Endothelial cell of umbilical vein (primary cell): ENCODE measurements around the gene MARF1. TPM values are rescaled to one million over a fixed set of nuclear protein-coding genes. Genes with fewer than 3 reads are reported as not detected.

Source experiments
- BruUV-seq: library from RNA; stranded (reverse); fragments of 400-500 nt; replicated peaks from 2 replicates; lab custom pipeline; 2021; lab: Mats Ljungman, UMichigan
- CTCF ChIA-PET: fragments of 300-600, 350-600 bp; sonication (Branson Sonifier 250); formaldehyde crosslinking; loops from one replicate; lab custom pipeline; 2021; ENCODE audit warnings: antibody characterized with exemption, inconsistent platforms; lab: Charles Lee
- POLR2A ChIA-PET: fragments of 300-600, 350-600 bp; sonication (Branson Sonifier 250); formaldehyde crosslinking; loops from one replicate; lab custom pipeline; 2021; ENCODE audit warnings: antibody characterized with exemption, inconsistent platforms; lab: Charles Lee
- DNase-seq: peaks from one replicate; pipeline ENCODE4 v3.0.0-alpha.2; 2011; ENCODE audit warnings: low read depth, low spot score
- FAIRE-seq: peaks from 2 replicates; lab custom pipeline; 2011; peaks lifted over from hg19 to GRCh38; lab: Jason Lieb, UNC
- H2AFZ ChIP-seq: 2 replicates; pipeline ENCODE4 v1.6.0; 2012; ENCODE audit warnings: low read depth, low read length, control low read depth, inconsistent platforms
- H3K27ac ChIP-seq: 2 replicates; pipeline ENCODE4 v1.5.1; 2011; ENCODE audit warnings: low read depth, mild to moderate bottlenecking, control low read depth, low read length, moderate library complexity; ENCODE audit not compliant: insufficient read depth
- H3K27me3 ChIP-seq, 2 experiments: 2 replicates each; pipeline versions ENCODE4 v1.6.0 to v1.6.1; 2011; ENCODE audit warnings: low read length in 2 of 2, mixed read lengths in 1 of 2; ENCODE audit not compliant: control insufficient read depth in 2 of 2, insufficient read depth in 2 of 2
- H3K36me3 ChIP-seq, 2 experiments: 2 replicates in 1 of 2; 3 replicates in 1 of 2; pipeline ENCODE4 v1.5.1; 2011; ENCODE audit warnings: low read length in 2 of 2, mild to moderate bottlenecking in 1 of 2, moderate library complexity in 1 of 2; ENCODE audit not compliant: control insufficient read depth in 2 of 2, insufficient read depth in 2 of 2; ENCODE audit errors: extremely low read depth in 1 of 2
- H3K4me1 ChIP-seq: 3 replicates; pipeline ENCODE4 v1.5.1; 2011; ENCODE audit warnings: mild to moderate bottlenecking, low read length; ENCODE audit not compliant: control insufficient read depth, insufficient read depth; ENCODE audit errors: extremely low read depth
- H3K4me2 ChIP-seq: 2 replicates; pipeline ENCODE4 v1.6.1; 2011; ENCODE audit warnings: low read length, control low read depth, mixed read lengths; ENCODE audit not compliant: insufficient read depth
- H3K4me3 ChIP-seq, 3 experiments: fragments of 200-600 bp in 1 of 3; sonication (generic), shearing (Covaris generic) in 1 of 3; replicated peaks in 1 of 3; 2 replicates each; pipeline ENCODE4 v1.5.1; 2011 to 2016; ENCODE audit warnings: control low read depth in 3 of 3, low read length in 3 of 3, mild to moderate bottlenecking in 2 of 3, inconsistent platforms in 1 of 3, low read depth in 1 of 3, moderate library complexity in 1 of 3; ENCODE audit not compliant: insufficient read depth in 1 of 3
- H3K79me2 ChIP-seq: 2 replicates; pipeline ENCODE4 v1.6.0; 2012; ENCODE audit warnings: low read length, inconsistent platforms; ENCODE audit not compliant: control insufficient read depth, insufficient read depth
- H3K9ac ChIP-seq: replicated peaks from 2 replicates; pipeline ENCODE3; 2011; ENCODE audit warnings: low read length, control low read depth; ENCODE audit not compliant: insufficient read depth; ENCODE audit errors: extremely low read depth
- H3K9me1 ChIP-seq: replicated peaks from 3 replicates; pipeline ENCODE4 v1.6.0; 2011; ENCODE audit warnings: mild to moderate bottlenecking, low read length; ENCODE audit not compliant: control insufficient read depth, insufficient read depth; ENCODE audit errors: extremely low read depth
- H3K9me3 ChIP-seq: replicated peaks from 2 replicates; pipeline ENCODE4 v1.5.1; 2012; ENCODE audit warnings: low read length, inconsistent platforms; ENCODE audit not compliant: control insufficient read depth, insufficient read depth
- H4K20me1 ChIP-seq: replicated peaks from 2 replicates; pipeline ENCODE3; 2011; ENCODE audit warnings: mild to moderate bottlenecking, low read length; ENCODE audit not compliant: control insufficient read depth, insufficient read depth; ENCODE audit errors: extremely low read depth
- CTCF ChIP-seq, 2 donors: IDR thresholded peaks; 1 replicate in 1 of 2; 2 replicates in 1 of 2; pipeline ENCODE4 v1.5.1; 2011; ENCODE audit warnings: low read length in 2 of 2, mild to moderate bottlenecking in 2 of 2, moderate library complexity in 2 of 2, control low read depth in 1 of 2, inconsistent platforms in 1 of 2, low read depth in 1 of 2; ENCODE audit not compliant: insufficient read depth in 1 of 2; ENCODE audit errors: extremely low read depth in 1 of 2
- EZH2 ChIP-seq: IDR thresholded peaks from 2 replicates; pipeline ENCODE4 v1.6.1; 2012; ENCODE audit warnings: borderline replicate concordance, low read depth, mild to moderate bottlenecking, moderate library complexity, low read length, inconsistent platforms; ENCODE audit not compliant: severe bottlenecking
- FOS ChIP-seq: IDR thresholded peaks from 2 replicates; pipeline ENCODE4 v1.6.1; 2011; ENCODE audit warnings: mild to moderate bottlenecking, low read length, moderate library complexity, borderline replicate concordance; ENCODE audit not compliant: insufficient read depth
- GATA2 ChIP-seq: IDR thresholded peaks from 2 replicates; pipeline ENCODE4 v1.7.0; 2011; ENCODE audit warnings: low read depth, mild to moderate bottlenecking, moderate library complexity, mixed read lengths, low read length; ENCODE audit not compliant: insufficient read length, insufficient read depth
- JUN ChIP-seq: IDR thresholded peaks from 2 replicates; pipeline ENCODE4 v1.6.1; 2011; ENCODE audit warnings: borderline replicate concordance, low read depth; ENCODE audit not compliant: insufficient read length, insufficient read depth
- MAX ChIP-seq: IDR thresholded peaks from 2 replicates; pipeline ENCODE4 v1.6.1; 2011; ENCODE audit not compliant: insufficient read depth, insufficient read length
- MYC ChIP-seq: IDR thresholded peaks from one replicate; pipeline ENCODE4 v1.6.1; 2011; ENCODE audit warnings: mild to moderate bottlenecking, low read depth, low read length
- POLR2A ChIP-seq: IDR thresholded peaks from 2 replicates; pipeline ENCODE4 v1.6.1; 2012; ENCODE audit warnings: low read depth, mild to moderate bottlenecking, control low read depth, low read length
- POLR2AphosphoS5 ChIP-seq: IDR thresholded peaks from 2 replicates; pipeline ENCODE4 v1.6.1; 2012; ENCODE audit warnings: low read depth, mild to moderate bottlenecking, control low read depth, low read length, moderate library complexity; ENCODE audit not compliant: insufficient read depth
- dilution Hi-C: fragments of 300-500 bp; cut with MboI; formaldehyde crosslinking; loops from one replicate; pipeline ENCODE4 v1.15.0; 2019; ENCODE audit warnings: low sequenced_read_pairs; ENCODE audit not compliant: extremely low pct_ligation_motif_present
- intact Hi-C: fragments of 100-400 bp; cut with micrococcal nuclease; formaldehyde crosslinking; loops from one replicate; pipeline ENCODE4 v1.10.0; 2022
- polyA plus RNA-seq, 4 experiments: library from polyadenylated mRNA; depleted of rRNA in 3 of 4; stranded (reverse) in 3 of 4; unstranded in 1 of 4; fragments of >200 nt; gene quantifications; 2 replicates each; pipeline versions ENCODE4 v1.2.1 to v1.2.3, GENCODE V29; 2011 to 2012; ENCODE audit warnings: missing spikeins in 1 of 4
- total RNA-seq: library from RNA; stranded (reverse); gene quantifications from 2 replicates; pipeline ENCODE4 v1.2.3, GENCODE V29; 2021

Gene MARF1
- total and polyA plus RNA-seq, 2 donors (not counting 3 experiments of a cell fraction or from before 2014, with no cell fraction given), result 14.6 to 58.5 TPM

GRCh38 chr16:15671530-15672117 is 28.7 kb upstream of the MARF1 start:
- no peaks in the 10 kb centered on the region for H3K27me3 ChIP-seq
- intact Hi-C loops (loop anchor here (1.0 kb wide), 2 partner anchors 21 to 28 kb away; partner anchors contain the start of genes MARF1 and NDE1), dilution Hi-C loops (no loop called here)
- FAIRE-seq, result peak; percentile 21
- CTCF ChIA-PET, result interaction anchor here (1.2 to 4.3 kb wide), 2 partner anchors 10 to 18 kb away, joined by 6 to 20 read pairs; no protein-coding TSS in a partner anchor
- no peaks in the 10 kb centered on the region for H3K9me3 ChIP-seq
- TF ChIP-seq GATA2 (no peak), JUN (no peak), FOS (no peak), POLR2A (no peak), MAX (no peak), CTCF (IDR thresholded peaks at IDR 0.05; ENCODE audit: extremely low read depth in 1 of 2, insufficient read depth in 1 of 2, low read depth in 1 of 2, low read length in 2 of 2) (no peak), MYC (no peak), EZH2 (no peak), POLR2AphosphoS5 (no peak)
- no peak overlapping the region for H2AFZ ChIP-seq
- H3K9me1 ChIP-seq, result no peaks in the 10 kb centered on the region
- H3K9ac ChIP-seq, result no peak overlapping the region
- peaks cover 11 to 13% of the 10 kb centered on the region in 2 experiments for H3K36me3 ChIP-seq
- H4K20me1 ChIP-seq, result no peaks in the 10 kb centered on the region
- POLR2A ChIA-PET, result interaction anchor here (1.1 kb wide), 1 partner anchor 18 kb away, joined by 3 read pairs; no protein-coding TSS in a partner anchor
- peaks cover 21% of the 10 kb centered on the region for H3K4me1 ChIP-seq
- H3K4me2 ChIP-seq, result peak overlapping the region; percentile 85
- DNase-seq, result no peak
- H3K4me3 ChIP-seq, result no peak overlapping the region
- peak overlapping the region; percentile 99 for H3K27ac ChIP-seq
- H3K79me2 ChIP-seq, result peaks cover 25% of the 10 kb centered on the region
- BruUV-seq, result no TSS peak
